Measurements from ENCODE around the gene BOLA3. TPM values are rescaled to one million over a fixed set of nuclear protein-coding genes. Genes with fewer than 3 reads are reported as not detected.

Gene BOLA3
- total and polyA plus RNA-seq, 2 donors (not counting 3 experiments of a cell fraction or from before 2014, with no cell fraction given), result 28.7 to 42.4 TPM

DNA sequence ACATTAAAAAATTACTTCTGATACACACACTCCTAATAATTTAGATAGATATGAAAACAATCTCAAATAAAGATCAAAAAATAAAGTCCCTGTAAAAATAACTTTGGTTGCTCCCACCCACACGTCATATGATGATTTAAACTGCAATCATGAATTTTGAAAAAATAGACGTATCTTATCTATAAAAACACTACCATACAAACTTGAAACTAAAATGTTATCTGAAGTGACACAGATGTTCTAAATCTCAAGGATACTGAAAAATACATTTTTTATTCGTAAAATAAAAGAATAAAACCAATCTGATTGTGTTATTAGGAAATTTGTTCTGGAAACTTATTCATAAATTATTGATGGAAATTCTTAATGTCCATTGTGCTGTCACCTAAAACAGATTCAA is 8.1 kb upstream of the BOLA3 start:
- Histone ChIP-seq H2AFZ (ENCODE audit: low read depth, low read length) (no peak overlapping the region), H3K9me1 (replicated peaks; ENCODE audit: control insufficient read depth, extremely low read depth, insufficient read depth, low read length) (no peaks in the 10 kb centered on the region), H3K36me3 (ENCODE audit: control insufficient read depth in 2 of 2, extremely low read depth in 1 of 2, insufficient read depth in 2 of 2, low read length in 2 of 2) (peaks cover 10 to 19% of the 10 kb centered on the region in 2 experiments), H3K27ac (ENCODE audit: insufficient read depth, low read depth, low read length) (no peak overlapping the region), H3K4me1 (ENCODE audit: control insufficient read depth, extremely low read depth, insufficient read depth, low read length) (no peaks in the 10 kb centered on the region), H3K27me3 (ENCODE audit: control insufficient read depth in 2 of 2, insufficient read depth in 2 of 2, low read length in 2 of 2) (no peaks in the 10 kb centered on the region), H3K9me3 (replicated peaks; ENCODE audit: control insufficient read depth, insufficient read depth, low read length) (no peaks in the 10 kb centered on the region), H3K79me2 (ENCODE audit: control insufficient read depth, insufficient read depth, low read length) (no peaks in the 10 kb centered on the region), H3K4me2 (ENCODE audit: insufficient read depth, low read length) (no peak overlapping the region), H4K20me1 (replicated peaks; ENCODE audit: control insufficient read depth, extremely low read depth, insufficient read depth, low read length) (no peaks in the 10 kb centered on the region), H3K4me3 (replicated peaks in 1 of 3; ENCODE audit: insufficient read depth in 1 of 3, low read depth in 1 of 3, low read length in 3 of 3) (no peak overlapping the region), H3K9ac (replicated peaks; ENCODE audit: extremely low read depth, insufficient read depth, low read length) (no peak overlapping the region)
- BruUV-seq (replicated peaks), result no TSS peak
- POLR2A ChIA-PET, result no interaction called here
- TF ChIP-seq POLR2AphosphoS5 (IDR thresholded peaks at IDR 0.05; ENCODE audit: insufficient read depth, low read depth, low read length) (no peak), JUN (IDR thresholded peaks at IDR 0.05; ENCODE audit: borderline replicate concordance, insufficient read depth, insufficient read length, low read depth) (no peak), MYC (IDR thresholded peaks at IDR 0.05; ENCODE audit: low read depth, low read length) (no peak), GATA2 (IDR thresholded peaks at IDR 0.05; ENCODE audit: insufficient read depth, insufficient read length, low read depth, low read length) (no peak), FOS (IDR thresholded peaks at IDR 0.05; ENCODE audit: borderline replicate concordance, insufficient read depth, low read length) (no peak)
- TF ChIP-seq, protein P1, sequence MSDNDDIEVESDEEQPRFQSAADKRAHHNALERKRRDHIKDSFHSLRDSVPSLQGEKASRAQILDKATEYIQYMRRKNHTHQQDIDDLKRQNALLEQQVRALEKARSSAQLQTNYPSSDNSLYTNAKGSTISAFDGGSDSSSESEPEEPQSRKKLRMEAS (IDR thresholded peaks at IDR 0.05; ENCODE audit: insufficient read depth, insufficient read length), result no peak
- TF ChIP-seq, protein P2, sequence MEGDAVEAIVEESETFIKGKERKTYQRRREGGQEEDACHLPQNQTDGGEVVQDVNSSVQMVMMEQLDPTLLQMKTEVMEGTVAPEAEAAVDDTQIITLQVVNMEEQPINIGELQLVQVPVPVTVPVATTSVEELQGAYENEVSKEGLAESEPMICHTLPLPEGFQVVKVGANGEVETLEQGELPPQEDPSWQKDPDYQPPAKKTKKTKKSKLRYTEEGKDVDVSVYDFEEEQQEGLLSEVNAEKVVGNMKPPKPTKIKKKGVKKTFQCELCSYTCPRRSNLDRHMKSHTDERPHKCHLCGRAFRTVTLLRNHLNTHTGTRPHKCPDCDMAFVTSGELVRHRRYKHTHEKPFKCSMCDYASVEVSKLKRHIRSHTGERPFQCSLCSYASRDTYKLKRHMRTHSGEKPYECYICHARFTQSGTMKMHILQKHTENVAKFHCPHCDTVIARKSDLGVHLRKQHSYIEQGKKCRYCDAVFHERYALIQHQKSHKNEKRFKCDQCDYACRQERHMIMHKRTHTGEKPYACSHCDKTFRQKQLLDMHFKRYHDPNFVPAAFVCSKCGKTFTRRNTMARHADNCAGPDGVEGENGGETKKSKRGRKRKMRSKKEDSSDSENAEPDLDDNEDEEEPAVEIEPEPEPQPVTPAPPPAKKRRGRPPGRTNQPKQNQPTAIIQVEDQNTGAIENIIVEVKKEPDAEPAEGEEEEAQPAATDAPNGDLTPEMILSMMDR (IDR thresholded peaks at IDR 0.05; ENCODE audit: extremely low read depth in 1 of 2, insufficient read depth in 1 of 2, low read depth in 1 of 2, low read length in 2 of 2), result no peak
- CTCF ChIA-PET, result no interaction called here
- dilution Hi-C loops (cut with MboI; ENCODE audit: extremely low pct_ligation_motif_present, low sequenced_read_pairs) (no loop called here), intact Hi-C loops (cut with micrococcal nuclease) (no loop called here)
- DNase-seq (ENCODE audit: low read depth, low spot score), result no peak
- no peak for FAIRE-seq
